Endothelial cell of umbilical vein (primary cell): ENCODE results near the gene LDLRAD3.

ENCODE experiments used
- CTCF ChIP-seq, 2 donors: IDR thresholded peaks; 1 replicate in 1 of 2; 2 replicates in 1 of 2; pipeline ENCODE4 v1.5.1; 2011; ENCODE audit warnings: low read length in 2 of 2, mild to moderate bottlenecking in 2 of 2, moderate library complexity in 2 of 2, control low read depth in 1 of 2, inconsistent platforms in 1 of 2, low read depth in 1 of 2; ENCODE audit not compliant: insufficient read depth in 1 of 2; ENCODE audit errors: extremely low read depth in 1 of 2
- EZH2 ChIP-seq: IDR thresholded peaks from 2 replicates; pipeline ENCODE4 v1.6.1; 2012; ENCODE audit warnings: borderline replicate concordance, low read depth, mild to moderate bottlenecking, moderate library complexity, low read length, inconsistent platforms; ENCODE audit not compliant: severe bottlenecking
- GATA2 ChIP-seq: IDR thresholded peaks from 2 replicates; pipeline ENCODE4 v1.7.0; 2011; ENCODE audit warnings: low read depth, mild to moderate bottlenecking, moderate library complexity, mixed read lengths, low read length; ENCODE audit not compliant: insufficient read length, insufficient read depth
- JUN ChIP-seq: IDR thresholded peaks from 2 replicates; pipeline ENCODE4 v1.6.1; 2011; ENCODE audit warnings: borderline replicate concordance, low read depth; ENCODE audit not compliant: insufficient read length, insufficient read depth
- MAX ChIP-seq: IDR thresholded peaks from 2 replicates; pipeline ENCODE4 v1.6.1; 2011; ENCODE audit not compliant: insufficient read depth, insufficient read length
- POLR2A ChIP-seq: IDR thresholded peaks from 2 replicates; pipeline ENCODE4 v1.6.1; 2012; ENCODE audit warnings: low read depth, mild to moderate bottlenecking, control low read depth, low read length
- POLR2AphosphoS5 ChIP-seq: IDR thresholded peaks from 2 replicates; pipeline ENCODE4 v1.6.1; 2012; ENCODE audit warnings: low read depth, mild to moderate bottlenecking, control low read depth, low read length, moderate library complexity; ENCODE audit not compliant: insufficient read depth

GRCh38 chr11:35919244-35919643 lies 24.6 kb upstream of the LDLRAD3 start:
- TF ChIP-seq POLR2AphosphoS5 (no peak), CTCF (IDR thresholded peaks at IDR 0.05; ENCODE audit: extremely low read depth in 1 of 2, insufficient read depth in 1 of 2, low read depth in 1 of 2, low read length in 2 of 2) (no peak), POLR2A (no peak), EZH2 (no peak), MAX (no peak), JUN (no peak), GATA2 (no peak)
